Testis (tissue), 5 donors: ENCODE results near the gene XAGE5. TPM values are rescaled to one million over a fixed set of nuclear protein-coding genes. Genes with fewer than 3 reads are reported as not detected.
"Not testable (repeated sequence)": the region's sequence is repeated elsewhere in the genome, so short reads cannot be mapped to it uniquely, and the experiment has no call there.

Experiments
- DNase-seq: peaks from one replicate; pipeline ENCODE4 v3.0.0-alpha.2; 2019
- H3K27ac ChIP-seq, 2 donors: fragments of 200-600 bp; sonication (generic); one replicate each; pipeline ENCODE4 v1.5.1; 2019
- H3K27me3 ChIP-seq: fragments of 200-600 bp; sonication (generic); one replicate; pipeline ENCODE4 v1.5.1; 2019
- H3K36me3 ChIP-seq: fragments of 200-600 bp; sonication (generic); one replicate; pipeline ENCODE4 v1.5.1; 2017; ENCODE audit warnings: low read depth; ENCODE audit errors: missing control alignments
- H3K4me1 ChIP-seq: fragments of 200-600 bp; sonication (generic); one replicate; pipeline ENCODE4 v1.5.1; 2019
- H3K4me3 ChIP-seq, 2 donors: fragments of 200-600 bp; sonication (generic); one replicate each; pipeline ENCODE4 v1.5.1; 2017 to 2019
- H3K9me3 ChIP-seq: fragments of 200-600 bp; sonication (generic); one replicate; pipeline ENCODE4 v1.5.1; 2017
- CTCF ChIP-seq, 3 experiments: fragments of 450-650 bp in 2 of 3; fragments of 200-600 bp in 1 of 3; sonication (generic) in 1 of 3; IDR thresholded peaks; one replicate each; pipeline ENCODE4 v1.5.1; 2016 to 2019; ENCODE audit warnings: antibody characterized with exemption in 3 of 3, mild to moderate bottlenecking in 2 of 3, moderate library complexity in 1 of 3
- POLR2A ChIP-seq: fragments of 450-650 bp; IDR thresholded peaks from one replicate; pipeline ENCODE4 v1.6.1; 2017; ENCODE audit warnings: antibody characterized with exemption, mild to moderate bottlenecking, moderate library complexity
- WGBS, 2 donors: methylation state at CpG; one replicate each; pipeline ENCODE4 v1.1.5; 2018; 5-methylcytosine and 5-hydroxymethylcytosine counted together
- intact Hi-C: fragments of 100-400 bp; cut with DNase I; formaldehyde crosslinking; loops from one replicate; pipeline ENCODE4 v1.15.1; 2023; ENCODE audit warnings: low total_unique reads
- long read RNA-seq, 2 donors: transcript quantifications; one replicate each; lab custom pipeline, GENCODE V29; 2026
- polyA plus RNA-seq: library from polyadenylated mRNA; stranded (reverse); fragments of 350-450 nt; fragmentation: Illumina TruSeq; extraction: RNeasy Lipid Tissue Mini Kit (QIAGEN cat#74804); gene quantifications from one replicate; pipeline ENCODE4 v1.2.3, GENCODE V29; 2014; ENCODE audit warnings: low read depth, low replicate concordance; ENCODE audit not compliant: insufficient read depth
- total RNA-seq, 2 donors: library from RNA; depleted of rRNA; stranded (reverse); fragments of >200 nt; gene quantifications; one replicate each; pipeline ENCODE4 v1.2.3, GENCODE V29; 2016

The XAGE5 gene, protein sequence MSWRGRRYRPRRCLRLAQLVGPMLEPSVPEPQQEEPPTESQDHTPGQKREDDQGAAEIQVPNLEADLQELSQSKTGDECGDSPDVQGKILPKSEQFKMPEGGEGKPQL
- total RNA-seq = 1 to 10 TPM; 1.2 to 1.5 TPM
- 3.3 TPM for polyA plus RNA-seq
- long read RNA-seq, donor 1 = 0 reads
- long read RNA-seq, donor 2 = 0 reads

DNA sequence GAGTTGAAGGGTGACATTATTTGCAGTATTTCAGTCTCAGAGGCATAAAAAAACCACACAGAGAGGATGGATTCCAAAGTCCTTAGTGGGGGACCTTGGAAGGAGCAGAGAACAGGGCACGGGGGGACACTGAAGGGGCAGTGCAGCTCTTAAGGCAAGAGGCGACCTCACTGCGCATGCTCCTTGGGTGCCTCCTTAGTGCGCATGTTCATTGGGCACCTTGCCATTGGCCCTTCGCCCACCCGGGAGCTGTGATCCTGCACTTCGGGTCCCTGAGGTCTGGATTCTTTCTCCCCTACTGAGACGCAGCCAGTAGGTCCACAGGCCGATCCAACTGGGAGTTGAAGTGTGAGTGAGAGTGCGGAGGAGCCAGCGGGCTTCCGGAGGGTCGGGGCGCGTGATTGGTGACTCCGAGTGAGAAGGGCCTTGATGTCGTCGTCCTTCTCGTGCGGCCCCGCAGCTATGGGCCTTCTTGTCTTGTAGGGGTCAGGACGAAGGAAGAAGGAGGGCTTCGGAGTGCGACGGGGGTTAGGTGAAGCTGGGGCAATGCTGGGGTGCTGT lies at the start of gene XAGE5:
TSS of gene XAGE5 (plus strand) at position 223 of the 561 bp plus-strand sequence. CDS start 1,280 bp downstream, outside the sequence.
- WGBS, 2 donors = 67 to 90% methylated on average over 4 to 20 of the region's 25 CpGs
- H3K4me3 ChIP-seq = peak within 1 kb of the TSS in 1 of 2 donors; percentile 34
- no peaks in the 10 kb centered on the region for H3K27me3 ChIP-seq
- no peaks in the 10 kb centered on the region for H3K36me3 ChIP-seq
- no peaks in the 10 kb centered on the region for H3K9me3 ChIP-seq
- H3K27ac ChIP-seq = no peak within 1 kb of the TSS
- intact Hi-C loops = no loop called here
- DNase-seq = peak; percentile 54
- no peak for TF ChIP-seq CTCF (IDR thresholded peaks at IDR 0.05)
- TF ChIP-seq POLR2A = no peak
- no peaks in the 10 kb centered on the region for H3K4me1 ChIP-seq

DNA sequence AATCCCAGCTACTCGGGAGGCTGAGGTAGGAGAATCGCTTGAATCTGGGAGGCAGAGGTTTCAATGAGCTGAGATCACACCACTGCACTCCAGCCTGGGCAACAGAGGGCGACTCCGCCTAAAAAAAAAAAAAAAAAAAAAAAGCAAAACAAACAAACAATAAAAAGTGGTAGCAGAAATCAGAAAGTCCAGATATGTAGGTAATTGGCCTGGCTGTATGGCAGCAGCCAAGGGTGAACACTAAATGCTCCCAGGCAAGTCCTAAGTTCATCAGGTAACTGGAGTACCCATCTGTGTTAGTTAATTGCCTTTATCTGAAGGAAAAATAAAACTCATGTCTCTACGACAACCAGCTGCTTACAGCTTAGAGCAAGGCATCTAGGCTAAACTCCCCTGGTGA lies 45.1 kb upstream of the XAGE5 start:
- WGBS, 2 donors = 81% methylated on average over 5 of the region's 5 CpGs; no CpG with 5 or more reads in 1 of the 2 donors
- not testable (repeated sequence) for H3K4me1 ChIP-seq

DNA sequence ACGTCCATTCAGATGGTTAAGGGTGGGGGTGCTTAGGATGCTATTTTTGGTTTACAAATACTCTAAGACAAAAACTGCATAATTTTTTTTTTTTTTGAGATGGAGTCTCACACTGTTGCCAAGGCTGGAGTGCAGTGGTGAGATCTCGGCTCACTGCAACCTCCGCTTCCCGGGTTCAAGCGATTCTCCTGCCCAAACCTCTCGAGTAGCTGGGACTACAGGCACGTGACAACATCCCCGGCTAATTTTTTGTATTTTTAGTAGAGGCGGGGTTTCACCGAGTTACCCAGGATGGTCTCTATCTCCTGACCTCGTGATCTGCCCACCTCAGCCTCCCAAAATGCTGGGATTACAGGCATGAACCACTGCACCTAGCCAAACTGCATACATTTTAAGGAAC lies 37.6 kb upstream of the XAGE5 start:
- H3K27me3 ChIP-seq, H3K36me3 ChIP-seq, H3K4me1 ChIP-seq, H3K4me3 ChIP-seq, H3K27ac ChIP-seq, DNase-seq, H3K9me3 ChIP-seq, intact Hi-C loops: not testable (repeated sequence)
- 93 to 94% methylated on average over 5 to 8 of the region's 11 CpGs for WGBS, 2 donors

More for the DNA sequence above, 45.1 kb upstream of the XAGE5 start:
- H3K4me3 ChIP-seq, H3K36me3 ChIP-seq, intact Hi-C loops, H3K9me3 ChIP-seq, H3K27ac ChIP-seq, H3K27me3 ChIP-seq, DNase-seq: not testable (repeated sequence)

- DNase-seq, H3K4me1 ChIP-seq, H3K4me3 ChIP-seq, H3K9me3 ChIP-seq, intact Hi-C loops, H3K27me3 ChIP-seq, H3K27ac ChIP-seq, H3K36me3 ChIP-seq: not testable (repeated sequence)
- 93% methylated on average over 2 of the region's 2 CpGs; no CpG with 5 or more reads in 1 of the 2 donors for WGBS, 2 donors
These were observed 13.8 kb upstream of the XAGE5 start, which contains the start of gene SPANXN5 for GRCh38 chrX:52797327-52797726. Gene SPANXN5 (minus strand): TSS chrX:52797427. CDS start chrX:52797348, 79 bp downstream.

GRCh38 chrX:52804876-52805275 lies 6.2 kb upstream of the XAGE5 start:
- H3K4me3 ChIP-seq, H3K27ac ChIP-seq, DNase-seq, H3K9me3 ChIP-seq, H3K4me1 ChIP-seq, intact Hi-C loops, H3K36me3 ChIP-seq, H3K27me3 ChIP-seq: not testable (repeated sequence)
- WGBS, 2 donors = 75 to 80% methylated on average over 2 of the region's 2 CpGs

- Histone ChIP-seq H3K36me3 (no peaks in the 10 kb centered on the region), H3K9me3 (no peaks in the 10 kb centered on the region), H3K27me3 (no peaks in the 10 kb centered on the region), H3K4me3 (no peak overlapping the region), H3K27ac (no peak overlapping the region), H3K4me1 (no peaks in the 10 kb centered on the region)
- intact Hi-C loops = no loop called here
- DNase-seq = no peak
- TF ChIP-seq CTCF (IDR thresholded peaks at IDR 0.05) (no peak), POLR2A (no peak)
- 57 to 86% methylated on average over 2 to 4 of the region's 4 CpGs for WGBS, 2 donors
These were observed 8.7 kb downstream of the XAGE5 start for GRCh38 chrX:52819788-52820187.
